Esophagus squamous epithelium (tissue), 5 donors: ENCODE results near the gene ATG12. TPM values are rescaled to one million over a fixed set of nuclear protein-coding genes. Genes with fewer than 3 reads are reported as not detected.
"Not testable (repeated sequence)": the region's sequence is repeated elsewhere in the genome, so short reads cannot be mapped to it uniquely, and the experiment has no call there.

Source experiments
- DNase-seq: peaks from one replicate; lab custom pipeline; 2025; lab: John Stamatoyannopoulos, UW
- H3K27ac ChIP-seq, 4 donors: fragments of 200-600 bp; sonication (generic); one replicate each; pipeline ENCODE4 v1.5.1; 2016 to 2019; ENCODE audit warnings: mild to moderate bottlenecking in 1 of 4
- H3K27me3 ChIP-seq, 4 donors: fragments of 200-600 bp; sonication (generic); 1 replicate in 3 of 4; 2 replicates in 1 of 4; pipeline versions ENCODE4 v1.5.1 to v1.6.0; 2017 to 2021; ENCODE audit warnings: antibody characterized with exemption in 1 of 4
- H3K36me3 ChIP-seq, 3 donors: fragments of 200-600 bp; sonication (generic); one replicate each; pipeline ENCODE4 v1.5.1; 2016 to 2019
- H3K4me1 ChIP-seq, 3 donors: fragments of 200-600 bp; sonication (generic); one replicate each; pipeline ENCODE4 v1.5.1; 2017 to 2019
- H3K4me3 ChIP-seq, 4 donors: fragments of 200-600 bp; sonication (generic); 1 replicate in 3 of 4; 2 replicates in 1 of 4; pipeline ENCODE4 v1.5.1; 2016 to 2019; ENCODE audit warnings: mild to moderate bottlenecking in 2 of 4, moderate library complexity in 1 of 4
- H3K9me3 ChIP-seq, 3 donors: fragments of 200-600 bp; sonication (generic); one replicate each; pipeline ENCODE4 v1.5.1; 2016 to 2019
- CTCF ChIP-seq, 6 experiments: fragments of 450-650 bp in 4 of 6; fragments of 200-600 bp in 2 of 6; sonication (generic) in 2 of 6; IDR thresholded peaks; one replicate each; pipeline ENCODE4 v1.5.1; 2016 to 2019; ENCODE audit warnings: antibody characterized with exemption in 6 of 6, mild to moderate bottlenecking in 4 of 6, moderate library complexity in 4 of 6
- POLR2A ChIP-seq, 4 donors: fragments of 450-650 bp; IDR thresholded peaks; one replicate each; pipeline ENCODE4 v1.6.1; 2017; ENCODE audit warnings: antibody characterized with exemption in 4 of 4, mild to moderate bottlenecking in 4 of 4, moderate library complexity in 3 of 4
- WGBS, 2 donors: methylation state at CpG; one replicate each; pipeline ENCODE4 v1.1.5; 2018; 5-methylcytosine and 5-hydroxymethylcytosine counted together
- intact Hi-C: fragments of 100-400 bp; cut with DNase I; formaldehyde crosslinking; loops from one replicate; pipeline ENCODE4 v1.15.0; 2022
- total RNA-seq, 4 donors: library from RNA; depleted of rRNA; stranded (reverse); fragments of >200 nt; gene quantifications; one replicate each; pipeline ENCODE4 v1.1.0, GENCODE V29; 2016
- donor health status: DM: yes; HTN: yes; CAD: no.

Gene ATG12
- total RNA-seq, 4 donors from 2014 or later = 15.7 to 37.8 (median 33.5) TPM

- no peak for DNase-seq
- H3K36me3 ChIP-seq = peaks cover 5 to 42% (median 9%) of the 10 kb centered on the region in 3 donors
- H3K4me3 ChIP-seq = peak overlapping the region in 1 of 4 donors; percentile 92
- H3K27me3 ChIP-seq = no peaks in the 10 kb centered on the region
- H3K4me1 ChIP-seq = peaks cover 20 to 49% (median 29%) of the 10 kb centered on the region in 3 donors
- H3K9me3 ChIP-seq = no peaks in the 10 kb centered on the region
- WGBS, 2 donors = 34 to 42% methylated on average over 10 of the region's 10 CpGs
- TF ChIP-seq POLR2A (IDR thresholded peaks at IDR 0.05) = no peak
- TF ChIP-seq CTCF (IDR thresholded peaks at IDR 0.05) = peak; percentile 11 to 61 (median 42)
- no peak overlapping the region for H3K27ac ChIP-seq
- intact Hi-C loops = no loop called here
Measured at GRCh38 chr5:115838885-115839518, 2.4 kb downstream of the ATG12 start.

GRCh38 chr5:115835481-115835880 is 5.9 kb downstream of the ATG12 start:
- H3K9me3 ChIP-seq = no peaks in the 10 kb centered on the region
- peaks cover 16 to 31% (median 20%) of the 10 kb centered on the region in 3 donors for H3K4me1 ChIP-seq
- intact Hi-C loops = no loop called here
- 80 to 96% methylated on average over 4 of the region's 4 CpGs for WGBS, 2 donors
- DNase-seq = no peak
- H3K36me3 ChIP-seq = peaks cover 5 to 76% (median 9%) of the 10 kb centered on the region in 3 donors
- no peak for TF ChIP-seq POLR2A (IDR thresholded peaks at IDR 0.05)
- TF ChIP-seq CTCF (IDR thresholded peaks at IDR 0.05) = no peak
- H3K4me3 ChIP-seq = no peak overlapping the region
- H3K27ac ChIP-seq = no peak overlapping the region
- no peaks in the 10 kb centered on the region for H3K27me3 ChIP-seq

GRCh38 chr5:115831163-115831768 is 10.1 kb downstream of the ATG12 start:
- TF ChIP-seq POLR2A (IDR thresholded peaks at IDR 0.05) (no peak), CTCF (IDR thresholded peaks at IDR 0.05) (peak; percentile 20 to 71 (median 62))
- DNase-seq = no peak
- peaks cover 4 to 88% (median 7%) of the 10 kb centered on the region in 3 donors for H3K36me3 ChIP-seq

GRCh38 chr5:115829913-115830312 is 11.5 kb downstream of the ATG12 start:
- WGBS, 2 donors = 93% methylated on average over 5 of the region's 5 CpGs
- H3K9me3 ChIP-seq = peaks cover 0 to 6% (median 0%) of the 10 kb centered on the region in 3 donors
- H3K4me1 ChIP-seq = no peaks in the 10 kb centered on the region
- H3K27ac ChIP-seq = no peak overlapping the region
- peaks cover 0 to 75% (median 7%) of the 10 kb centered on the region in 3 donors for H3K36me3 ChIP-seq
- no peak for DNase-seq
- no peak overlapping the region for H3K4me3 ChIP-seq
- intact Hi-C loops = no loop called here
- TF ChIP-seq CTCF (IDR thresholded peaks at IDR 0.05) = no peak
- TF ChIP-seq POLR2A (IDR thresholded peaks at IDR 0.05) = no peak
- H3K27me3 ChIP-seq = no peaks in the 10 kb centered on the region

More at GRCh38 chr5:115831163-115831768, 10.1 kb downstream of the ATG12 start:
- peaks cover 0 to under 1% (median 0%) of the 10 kb centered on the region in 3 donors for H3K9me3 ChIP-seq
- H3K4me3 ChIP-seq = no peak overlapping the region
- intact Hi-C loops = no loop called here
- no peak overlapping the region for H3K27ac ChIP-seq
- no peaks in the 10 kb centered on the region for H3K4me1 ChIP-seq
- 23 to 24% methylated on average over 2 of the region's 2 CpGs for WGBS, 2 donors
- no peaks in the 10 kb centered on the region for H3K27me3 ChIP-seq

GRCh38 chr5:115825948-115826347 is 15.4 kb downstream of the ATG12 start:
- intact Hi-C loops = no loop called here
- H3K9me3 ChIP-seq = peaks cover 0 to 6% (median 0%) of the 10 kb centered on the region in 3 donors
- H3K4me3 ChIP-seq = no peak overlapping the region
- TF ChIP-seq CTCF (IDR thresholded peaks at IDR 0.05) (no peak), POLR2A (IDR thresholded peaks at IDR 0.05) (no peak)
- 94 to 100% methylated on average over 4 of the region's 4 CpGs for WGBS, 2 donors
- no peaks in the 10 kb centered on the region for H3K4me1 ChIP-seq
- H3K27ac ChIP-seq = no peak overlapping the region
- peaks cover 0 to 3% (median 0%) of the 10 kb centered on the region in 4 donors for H3K27me3 ChIP-seq
- H3K36me3 ChIP-seq = peaks cover 0 to 37% (median 7%) of the 10 kb centered on the region in 3 donors
- DNase-seq = no peak

GRCh38 chr5:115824983-115825382 is 16.4 kb downstream of the ATG12 start:
- WGBS, 2 donors = 96 to 100% methylated on average over 1 of the region's 1 CpG
- H3K4me1 ChIP-seq, intact Hi-C loops, H3K4me3 ChIP-seq, H3K27me3 ChIP-seq, DNase-seq, H3K27ac ChIP-seq, H3K9me3 ChIP-seq: not testable (repeated sequence)
- H3K36me3 ChIP-seq = peaks cover 0 to 27% (median 7%) of the 10 kb centered on the region in 3 donors
